GM19463 (cell line): ENCODE data around the gene MRPS10.
"Not testable (repeated sequence)": the region's sequence is repeated elsewhere in the genome, so short reads cannot be mapped to it uniquely, and the experiment has no call there.

Source experiments
- ATAC-seq: cut with Tn5 transposase; IDR thresholded peaks from one replicate; pipeline ENCODE4 v1.9.1; 2021; ENCODE audit warnings: mild to moderate bottlenecking, moderate library complexity; ENCODE audit not compliant: unreplicated experiment

The MRPS10 gene

GRCh38 chr6:42212442-42212841 lies 5.2 kb downstream of the MRPS10 start:
- no peak for ATAC-seq

DNA sequence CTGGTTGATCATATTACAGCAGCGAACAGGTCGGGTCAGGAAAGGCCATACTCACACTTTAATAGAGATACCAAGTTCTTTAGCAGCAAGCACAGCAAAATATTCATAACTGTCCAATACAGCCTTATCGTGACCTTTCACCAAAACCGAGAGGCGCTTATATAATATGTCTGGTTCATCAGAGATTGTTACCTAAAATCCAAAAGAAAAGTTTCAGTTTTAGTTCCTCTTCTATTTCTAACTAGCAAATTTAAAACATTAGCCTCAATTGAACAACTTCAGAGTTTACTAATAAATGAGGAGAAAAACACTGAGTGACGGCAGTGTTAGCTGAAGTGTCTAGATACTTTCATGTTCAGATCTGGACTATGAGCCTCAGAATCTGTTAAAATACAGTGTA lies 5.9 kb downstream of the MRPS10 start:
- peak; percentile 58 for ATAC-seq

DNA sequence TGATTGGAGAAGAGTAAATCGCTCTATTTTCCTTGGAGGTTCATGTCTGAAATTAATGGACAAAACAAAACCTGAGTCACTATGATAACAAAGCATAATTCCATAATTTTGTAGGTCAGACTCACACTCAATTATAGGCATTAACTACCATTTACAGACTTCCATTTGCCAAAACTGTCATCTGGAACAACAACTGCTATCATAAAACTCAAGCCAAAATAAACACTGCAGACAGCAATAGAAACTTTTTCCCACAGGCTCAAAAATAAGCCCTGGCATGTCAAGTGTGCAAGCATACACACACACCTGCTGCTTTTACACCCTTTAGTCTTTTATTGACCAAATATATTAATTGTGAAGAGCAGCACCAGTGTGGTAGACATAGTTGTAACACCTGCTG lies 7.1 kb downstream of the MRPS10 start:
- no peak for ATAC-seq

GRCh38 chr6:42207559-42207958 lies 10.1 kb downstream of the MRPS10 start:
- not testable (repeated sequence) for ATAC-seq

DNA sequence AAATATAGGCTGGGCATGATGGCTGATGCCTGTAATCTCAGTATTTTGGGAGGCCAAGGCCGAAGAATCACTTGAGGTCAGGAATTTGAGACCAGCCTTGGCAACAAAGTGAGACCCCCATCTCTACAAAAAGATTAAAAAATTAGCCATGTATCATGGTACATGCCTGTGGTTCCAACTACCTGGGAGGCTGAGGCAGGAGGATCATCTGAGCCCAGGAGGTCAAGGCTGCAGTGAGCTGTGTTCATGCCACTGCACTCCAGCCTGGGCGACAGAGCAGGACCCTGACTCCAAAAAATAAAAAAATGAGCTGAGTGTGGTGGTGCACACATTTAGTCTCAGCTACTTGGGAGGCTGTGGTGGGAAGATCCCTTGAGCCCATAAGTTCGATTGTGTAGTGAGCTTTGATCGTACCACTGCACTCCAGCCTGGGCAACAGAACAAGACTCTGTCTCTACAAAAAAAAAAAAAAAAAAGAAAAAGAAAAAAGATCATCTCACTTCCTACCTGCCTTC lies 12.8 kb downstream of the MRPS10 start:
- ATAC-seq = no peak

DNA sequence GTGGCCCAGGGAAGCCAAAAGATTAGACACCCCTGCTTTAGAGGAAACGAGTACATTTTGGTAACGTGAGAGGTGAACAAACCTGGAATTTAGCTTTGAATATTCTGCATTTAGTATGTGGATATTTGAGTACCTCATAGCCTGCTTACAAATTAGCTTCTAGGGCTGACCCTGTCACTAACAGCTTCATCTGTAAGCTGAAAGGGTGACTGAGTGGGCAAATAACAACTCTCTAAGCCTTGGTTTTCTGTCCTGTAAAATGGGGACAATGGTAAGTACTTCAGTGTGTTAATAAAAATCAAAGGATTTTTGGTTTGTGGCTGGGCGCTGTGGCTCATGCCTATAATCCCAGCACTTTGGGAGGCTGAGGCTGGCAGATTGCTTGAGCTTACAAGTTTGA lies 14.5 kb downstream of the MRPS10 start:
- ATAC-seq = no peak

GRCh38 chr6:42202131-42202915 lies 15.3 kb downstream of the MRPS10 start:
- ATAC-seq = not testable (repeated sequence)

DNA sequence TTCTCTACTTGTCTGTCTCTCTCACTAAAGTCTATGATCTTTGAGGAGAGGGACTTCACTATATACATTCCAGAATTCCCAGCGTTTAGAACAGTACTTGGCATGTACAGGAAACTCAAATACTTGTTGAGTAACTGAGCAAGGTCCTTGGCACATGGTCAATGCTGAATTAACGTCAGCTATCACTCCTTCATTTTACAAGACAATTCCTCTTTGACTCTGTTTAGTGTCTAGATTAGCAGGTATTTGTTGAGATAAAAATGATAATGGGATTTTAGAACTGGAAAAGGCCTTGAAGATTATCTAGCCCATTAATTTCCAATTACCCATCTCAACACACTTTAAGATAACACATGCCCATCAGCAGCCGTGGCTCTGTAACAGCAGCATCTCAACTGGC lies 16.3 kb downstream of the MRPS10 start:
- ATAC-seq = no peak

DNA sequence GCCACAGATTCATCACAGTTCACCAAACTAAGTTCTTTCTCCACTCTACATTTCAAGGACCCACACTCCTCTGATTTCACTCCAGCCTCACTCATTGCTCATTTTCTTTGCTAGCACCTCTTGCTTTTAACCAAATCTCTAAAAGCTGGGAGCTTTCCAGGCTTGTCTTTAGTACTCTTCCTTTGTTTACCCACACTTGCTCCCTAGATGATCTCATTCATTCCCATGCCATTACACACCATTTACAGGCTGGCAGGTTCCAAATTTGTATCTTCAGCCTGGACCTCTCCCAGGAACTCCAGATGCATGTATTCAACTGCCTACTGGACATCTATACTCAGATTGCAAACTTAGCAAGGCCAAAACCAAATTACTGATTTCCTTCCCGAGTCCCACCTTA lies 17.6 kb downstream of the MRPS10 start:
- ATAC-seq = no peak

DNA sequence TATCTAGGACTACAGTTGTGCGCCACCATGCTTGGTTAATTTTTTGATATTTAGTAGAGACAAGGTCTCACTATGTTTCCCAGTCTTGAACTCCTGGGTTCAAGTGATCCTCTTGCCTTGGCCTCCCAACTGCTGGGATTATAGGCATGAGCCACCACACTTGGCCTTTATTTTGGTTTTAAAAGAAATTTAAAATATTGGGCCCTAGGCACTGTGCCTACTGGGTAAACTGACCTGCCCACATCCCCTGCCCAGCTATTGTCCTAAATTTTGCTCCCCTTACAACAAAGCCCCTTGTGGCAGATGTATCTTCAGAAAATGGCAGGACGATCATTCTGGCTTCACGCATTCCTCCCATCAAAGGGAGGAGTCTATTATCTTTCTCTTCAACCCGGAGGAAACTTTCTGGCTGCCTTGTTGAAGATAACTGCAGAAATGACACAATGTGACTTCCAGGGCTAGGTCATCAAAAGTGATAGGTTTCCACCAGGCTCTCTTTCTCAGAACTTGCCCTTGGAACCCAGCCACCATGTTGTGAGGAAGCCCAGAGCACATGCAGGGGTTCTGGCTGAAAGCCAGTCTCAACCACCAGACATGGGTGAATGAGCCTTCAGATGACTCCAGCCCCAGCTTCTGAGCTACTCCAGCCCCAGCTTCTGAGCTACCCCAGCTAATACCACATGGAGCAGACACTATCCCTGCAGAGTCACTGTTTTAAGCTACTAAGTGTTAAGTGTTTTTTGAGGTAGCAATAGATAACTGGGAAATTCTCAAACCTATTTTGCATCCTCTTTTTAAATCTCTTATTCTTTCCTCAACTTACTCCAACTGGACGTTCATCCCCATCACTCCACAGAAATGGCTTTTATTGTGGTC lies 18.3 kb downstream of the MRPS10 start:
- no peak for ATAC-seq

DNA sequence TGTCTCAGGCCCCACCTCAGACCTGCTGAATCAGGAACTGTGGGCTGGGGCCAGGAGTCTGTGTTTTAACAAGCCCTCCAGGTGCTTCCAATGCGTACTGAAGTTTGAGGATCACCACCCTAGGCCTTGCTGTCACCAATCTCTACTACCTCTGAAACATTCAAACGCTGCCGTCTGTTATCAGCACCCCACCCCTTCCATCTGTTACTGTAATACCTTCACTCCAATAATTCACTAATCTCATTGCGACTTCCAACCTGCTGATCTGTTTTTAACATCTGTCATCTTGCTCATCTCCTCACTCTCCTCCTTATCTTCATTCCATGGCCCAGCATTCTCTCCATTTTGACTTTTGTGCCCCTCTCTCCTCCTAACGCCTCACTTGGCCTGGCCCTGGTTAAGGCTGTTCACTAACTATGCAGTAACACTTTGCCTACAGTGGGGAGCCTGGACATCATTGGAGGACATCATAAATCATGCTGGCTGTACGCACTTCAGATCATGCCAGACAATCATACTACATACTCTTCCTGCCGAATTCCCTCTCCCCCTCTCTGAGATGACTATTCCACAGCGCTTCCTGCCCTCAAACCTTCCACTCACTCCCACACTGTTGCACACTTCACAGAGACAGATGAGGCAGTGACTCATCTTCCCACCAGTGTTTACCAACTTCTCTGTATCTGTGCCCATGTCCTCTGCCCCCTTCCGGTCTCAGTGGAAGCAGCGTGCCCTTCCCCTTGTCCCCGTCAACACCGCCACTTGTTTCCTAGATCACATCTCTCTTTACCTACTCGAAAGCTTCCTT lies 19.9 kb downstream of the MRPS10 start:
- ATAC-seq = no peak

- no peak for ATAC-seq
These were observed 22.2 kb downstream of the MRPS10 start for GRCh38 chr6:42195415-42195814.

GRCh38 chr6:42194056-42194455 lies 23.6 kb downstream of the MRPS10 start:
- ATAC-seq = no peak

DNA sequence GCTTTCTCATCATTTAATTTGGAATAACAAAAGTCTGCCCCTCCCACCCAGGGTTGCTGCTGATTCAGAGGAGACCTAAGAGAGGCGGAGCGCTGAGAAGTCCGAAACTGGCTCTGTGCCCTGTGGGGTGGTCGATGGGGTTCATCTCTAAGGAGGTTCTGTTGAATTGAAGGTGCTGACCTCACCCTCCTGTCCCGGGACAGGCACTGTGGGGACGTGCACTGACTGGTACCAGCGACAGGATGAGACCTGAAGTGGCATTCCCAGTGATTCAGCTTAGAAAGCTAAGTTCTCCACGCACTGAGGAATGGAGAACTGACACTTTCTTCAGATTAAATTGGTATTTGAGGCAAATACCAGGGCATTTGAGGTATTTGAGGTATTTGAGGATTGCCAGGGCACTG lies 24.2 kb downstream of the MRPS10 start:
- no peak for ATAC-seq

GRCh38 chr6:42192385-42192784 lies 25.3 kb downstream of the MRPS10 start:
- not testable (repeated sequence) for ATAC-seq

GRCh38 chr6:42190554-42191183 lies 27.0 kb downstream of the MRPS10 start:
- no peak for ATAC-seq

- no peak for ATAC-seq
These were observed 29.3 kb downstream of the MRPS10 start for GRCh38 chr6:42188406-42188805.

- no peak for ATAC-seq
These were observed 32.1 kb downstream of the MRPS10 start for GRCh38 chr6:42185597-42185996.

DNA sequence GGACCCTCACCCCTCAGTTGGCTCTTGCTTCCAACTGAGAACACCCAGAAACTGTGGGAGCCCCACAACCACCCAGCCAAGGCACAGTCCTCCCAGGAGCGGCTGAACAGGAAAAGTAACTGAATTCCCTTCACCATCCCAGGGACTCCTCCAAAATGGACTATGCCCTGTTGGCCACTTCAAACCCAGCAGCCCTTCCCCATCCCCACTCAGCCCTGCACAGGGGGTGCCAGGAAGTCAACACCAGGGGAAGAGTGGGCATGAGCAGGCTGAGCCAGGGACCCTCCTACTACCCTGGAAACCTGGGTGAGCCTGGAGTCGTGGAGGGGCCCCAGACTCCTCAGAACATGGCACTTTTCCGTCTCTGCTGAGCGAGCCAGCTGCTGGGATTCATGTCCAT lies 33.2 kb downstream of the MRPS10 start:
- no peak for ATAC-seq

GRCh38 chr6:42182101-42182500 lies 35.6 kb downstream of the MRPS10 start:
- ATAC-seq = no peak

- no peak for ATAC-seq
These were observed 37.7 kb downstream of the MRPS10 start for GRCh38 chr6:42179945-42180313.
